ENCODE results near the gene TRIM46. TPM values are rescaled to one million over a fixed set of nuclear protein-coding genes. Genes with fewer than 3 reads are reported as not detected.
"Not testable (repeated sequence)": the region's sequence is repeated elsewhere in the genome, so short reads cannot be mapped to it uniquely, and the experiment has no call there.

The TRIM46 gene
- total RNA-seq, 1 donor from 2014 or later = 8.1 TPM

DNA sequence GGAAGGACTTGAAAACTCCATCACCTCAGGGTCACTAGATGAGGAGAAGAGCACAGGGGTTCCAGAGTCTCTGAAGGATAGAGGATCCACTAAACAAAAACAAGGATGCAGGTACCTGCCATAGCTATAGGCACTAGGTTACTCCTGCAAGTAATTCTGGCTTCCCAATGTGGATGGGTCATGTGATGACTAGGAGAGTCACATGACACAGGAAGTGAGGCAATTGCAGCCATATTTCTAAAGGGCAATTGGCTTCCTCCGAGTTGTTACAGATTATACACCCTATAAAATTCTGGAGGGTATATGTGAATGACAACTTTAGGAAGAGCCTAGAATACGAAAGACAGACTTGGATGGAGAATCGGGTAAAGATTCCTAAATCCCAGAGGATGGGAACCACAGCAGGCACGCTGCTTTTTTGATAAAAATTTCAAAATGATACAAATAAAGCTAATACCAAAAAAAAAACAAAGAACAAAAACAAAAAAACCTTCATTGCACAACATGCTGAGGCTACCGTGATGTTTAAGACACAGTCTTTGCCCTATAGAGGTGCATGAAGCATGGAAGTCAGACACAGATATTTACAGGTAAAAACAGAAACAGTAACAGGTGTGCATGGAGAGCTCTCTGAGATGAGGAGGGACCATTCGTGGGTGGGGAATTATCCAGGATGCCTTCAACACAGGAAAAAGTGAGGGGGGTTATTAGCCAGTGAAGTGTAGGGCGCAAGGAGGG, 45.4 kb downstream of the TRIM46 start:
- Mint-ChIP-seq H3K4me3 (peak overlapping the region; percentile 30), H3K27ac (peak overlapping the region; percentile 96), H3K27me3 (no peaks in the 10 kb centered on the region), H3K36me3 (peaks cover 4% of the 10 kb centered on the region), H3K4me1 (ENCODE audit: unreplicated experiment) (peaks cover 10% of the 10 kb centered on the region), H3K9me3 (no peaks in the 10 kb centered on the region)
- no peak for DNase-seq (ENCODE audit: extremely low spot score, unreplicated experiment)
- TF ChIP-seq, protein P1, sequence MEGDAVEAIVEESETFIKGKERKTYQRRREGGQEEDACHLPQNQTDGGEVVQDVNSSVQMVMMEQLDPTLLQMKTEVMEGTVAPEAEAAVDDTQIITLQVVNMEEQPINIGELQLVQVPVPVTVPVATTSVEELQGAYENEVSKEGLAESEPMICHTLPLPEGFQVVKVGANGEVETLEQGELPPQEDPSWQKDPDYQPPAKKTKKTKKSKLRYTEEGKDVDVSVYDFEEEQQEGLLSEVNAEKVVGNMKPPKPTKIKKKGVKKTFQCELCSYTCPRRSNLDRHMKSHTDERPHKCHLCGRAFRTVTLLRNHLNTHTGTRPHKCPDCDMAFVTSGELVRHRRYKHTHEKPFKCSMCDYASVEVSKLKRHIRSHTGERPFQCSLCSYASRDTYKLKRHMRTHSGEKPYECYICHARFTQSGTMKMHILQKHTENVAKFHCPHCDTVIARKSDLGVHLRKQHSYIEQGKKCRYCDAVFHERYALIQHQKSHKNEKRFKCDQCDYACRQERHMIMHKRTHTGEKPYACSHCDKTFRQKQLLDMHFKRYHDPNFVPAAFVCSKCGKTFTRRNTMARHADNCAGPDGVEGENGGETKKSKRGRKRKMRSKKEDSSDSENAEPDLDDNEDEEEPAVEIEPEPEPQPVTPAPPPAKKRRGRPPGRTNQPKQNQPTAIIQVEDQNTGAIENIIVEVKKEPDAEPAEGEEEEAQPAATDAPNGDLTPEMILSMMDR (conservative IDR thresholded peaks at IDR 0.05) = no peak

- peak overlapping the region; percentile 96 for H3K27ac Mint-ChIP-seq
- TF ChIP-seq, protein P1 (conservative IDR thresholded peaks at IDR 0.05) = no peak
- no peaks in the 10 kb centered on the region for H3K9me3 Mint-ChIP-seq
- no peak for DNase-seq (ENCODE audit: extremely low spot score, unreplicated experiment)
- peaks cover 14% of the 10 kb centered on the region for H3K4me1 Mint-ChIP-seq (ENCODE audit: unreplicated experiment)
- H3K27me3 Mint-ChIP-seq = no peaks in the 10 kb centered on the region
- peaks cover 4% of the 10 kb centered on the region for H3K36me3 Mint-ChIP-seq
- H3K4me3 Mint-ChIP-seq = peak overlapping the region; percentile 30
Observed at GRCh38 chr1:155219592-155220031, 46.0 kb downstream of the TRIM46 start.

- Mint-ChIP-seq H3K27ac (peak overlapping the region; percentile 96), H3K4me3 (peak overlapping the region; percentile 7), H3K4me1 (ENCODE audit: unreplicated experiment) (peaks cover 19% of the 10 kb centered on the region)
- not testable (repeated sequence) for H3K27me3 Mint-ChIP-seq; H3K9me3 Mint-ChIP-seq; DNase-seq (ENCODE audit: extremely low spot score, unreplicated experiment); H3K36me3 Mint-ChIP-seq
Observed at GRCh38 chr1:155220211-155220965, 46.7 kb downstream of the TRIM46 start.

DNA sequence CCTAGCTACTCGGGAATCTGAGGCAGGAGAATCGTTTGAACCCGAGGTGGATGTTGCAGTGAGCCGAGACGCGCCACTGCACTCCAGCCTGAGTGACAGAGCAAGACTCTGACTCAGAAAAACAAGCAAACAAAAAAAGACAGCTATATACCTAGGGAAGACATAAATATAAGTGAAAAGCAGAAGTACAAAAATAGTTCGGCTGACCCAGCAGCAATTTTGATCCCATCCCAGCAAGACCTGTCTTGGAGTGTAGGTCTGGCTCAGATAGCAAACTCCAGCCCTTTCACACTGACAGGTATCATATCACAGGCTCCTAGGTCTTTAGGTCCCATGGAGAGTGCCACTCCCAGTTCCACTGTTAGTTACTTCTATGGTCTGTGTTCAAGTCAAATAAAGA, 49.4 kb downstream of the TRIM46 start:
- Mint-ChIP-seq H3K9me3 (no peaks in the 10 kb centered on the region), H3K27ac (no peak overlapping the region), H3K27me3 (no peaks in the 10 kb centered on the region), H3K36me3 (no peaks in the 10 kb centered on the region), H3K4me1 (ENCODE audit: unreplicated experiment) (peaks cover 33% of the 10 kb centered on the region), H3K4me3 (no peak overlapping the region)
- DNase-seq (ENCODE audit: extremely low spot score, unreplicated experiment) = no peak
- TF ChIP-seq, protein P1 (conservative IDR thresholded peaks at IDR 0.05) = no peak

DNA sequence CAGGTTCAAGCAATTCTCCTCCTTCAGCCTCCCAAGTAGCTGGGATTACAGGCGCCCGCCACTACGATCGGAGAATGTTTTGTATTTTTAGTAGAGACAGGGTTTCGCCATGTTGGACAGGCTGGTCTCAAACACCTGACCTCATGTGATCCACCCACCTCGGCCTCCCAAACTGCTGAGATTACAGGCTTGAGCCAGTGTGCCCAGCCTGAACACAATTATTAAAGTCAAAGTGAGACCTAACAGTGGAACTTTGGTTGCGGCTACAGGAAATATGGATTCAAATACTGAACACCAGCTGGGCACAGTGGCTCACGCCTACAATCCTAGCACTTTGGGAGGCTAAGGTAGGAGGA, 51.7 kb downstream of the TRIM46 start:
- Mint-ChIP-seq H3K4me3 (peak overlapping the region; percentile 94), H3K4me1 (ENCODE audit: unreplicated experiment) (peaks cover 24% of the 10 kb centered on the region), H3K27ac (peak overlapping the region; percentile 87)
- not testable (repeated sequence) for H3K36me3 Mint-ChIP-seq; H3K27me3 Mint-ChIP-seq; H3K9me3 Mint-ChIP-seq; DNase-seq (ENCODE audit: extremely low spot score, unreplicated experiment)

GRCh38 chr1:155226188-155226909, 52.7 kb downstream of the TRIM46 start:
- H3K4me1 Mint-ChIP-seq (ENCODE audit: unreplicated experiment) = peaks cover 24% of the 10 kb centered on the region
- H3K27me3 Mint-ChIP-seq = no peaks in the 10 kb centered on the region
- peak overlapping the region; percentile 94 for H3K4me3 Mint-ChIP-seq
- TF ChIP-seq, protein P1 (conservative IDR thresholded peaks at IDR 0.05) = peak; percentile 59
- DNase-seq (ENCODE audit: extremely low spot score, unreplicated experiment) = no peak
- H3K36me3 Mint-ChIP-seq = no peaks in the 10 kb centered on the region
- H3K9me3 Mint-ChIP-seq = no peaks in the 10 kb centered on the region
- peak overlapping the region; percentile 96 for H3K27ac Mint-ChIP-seq

Measured in type B pancreatic cell (in vitro differentiated cells).